Stimulated activated CD4-positive, alpha-beta T cell treated with anti-CD3 and anti-CD28 coated beads, Interleukin-15, amount 100 ng/mL, for 1 hour (primary cell): ENCODE measurements around the gene MESP2.

ENCODE experiments used
- DNase-seq, 2 donors: peaks; one replicate each; pipeline ENCODE4 v3.0.0-alpha.2; 2020; ENCODE audit warnings: low read depth in 1 of 2, low spot score in 1 of 2

The MESP2 gene

GRCh38 chr15:89799011-89799911, 23.1 kb downstream of the MESP2 start:
- DNase-seq = no peak

- DNase-seq = no peak
These were observed 23.9 kb downstream of the MESP2 start for GRCh38 chr15:89799918-89800498.

- DNase-seq = no peak
These were observed 25.5 kb downstream of the MESP2 start for GRCh38 chr15:89801471-89802195.

- no peak for DNase-seq
These were observed 26.2 kb downstream of the MESP2 start for GRCh38 chr15:89802231-89802928.

GRCh38 chr15:89802986-89803824, 27.1 kb downstream of the MESP2 start:
- no peak for DNase-seq

- DNase-seq = no peak
These were observed 28.0 kb downstream of the MESP2 start for GRCh38 chr15:89803941-89804800.

- DNase-seq = no peak
These were observed 29.4 kb downstream of the MESP2 start for GRCh38 chr15:89805241-89806209.

GRCh38 chr15:89806210-89806558, 30.1 kb downstream of the MESP2 start:
- DNase-seq = no peak

GRCh38 chr15:89806559-89807550, 30.7 kb downstream of the MESP2 start:
- DNase-seq = no peak

- no peak for DNase-seq
These were observed 31.6 kb downstream of the MESP2 start for GRCh38 chr15:89807689-89808088.

- no peak for DNase-seq
These were observed 32.2 kb downstream of the MESP2 start for GRCh38 chr15:89808160-89808870.

GRCh38 chr15:89809093-89809786, 33.1 kb downstream of the MESP2 start:
- DNase-seq = no peak

GRCh38 chr15:89809787-89810148, 33.6 kb downstream of the MESP2 start:
- DNase-seq = no peak

GRCh38 chr15:89810837-89811236, 34.7 kb downstream of the MESP2 start:
- DNase-seq = no peak

GRCh38 chr15:89812011-89812846, 36.1 kb downstream of the MESP2 start:
- DNase-seq = no peak
